ENCODE measurements around the gene CLASP2.

DNA sequence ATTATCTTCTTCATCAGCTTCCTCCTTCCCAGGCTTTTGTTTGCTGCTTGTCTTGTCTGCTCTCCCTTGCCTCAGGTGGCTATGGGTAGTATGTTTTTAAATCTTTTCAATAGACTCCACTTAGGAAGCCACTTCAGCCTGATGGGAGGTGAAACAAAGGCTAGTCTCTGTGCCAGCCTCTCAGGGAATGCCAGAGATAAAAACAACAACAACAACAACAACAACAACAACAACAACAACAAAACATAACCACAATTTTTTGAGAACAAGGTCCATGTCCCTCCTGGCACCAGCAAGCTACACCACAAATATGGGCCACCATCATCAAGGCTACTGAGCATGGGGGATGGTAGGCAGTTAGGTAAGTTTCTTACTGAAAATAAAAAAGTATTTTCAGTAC is 213.0 kb downstream of the CLASP2 start:
- TF ChIP-seq EZH2phosphoT487 (IDR thresholded peaks at IDR 0.05; ENCODE audit: low read depth) (no peak), CTCF (IDR thresholded peaks at IDR 0.05; ENCODE audit: low read depth, low read length) (no peak)
